SK-N-DZ (cell line): Measurements from ENCODE around the gene GAD1. TPM values are rescaled to one million over a fixed set of nuclear protein-coding genes. Genes with fewer than 3 reads are reported as not detected.

Source experiments
- DNase-seq: peaks from one replicate; pipeline ENCODE4 v3.0.0-alpha.2; 2015; ENCODE audit warnings: low spot score
- polyA plus RNA-seq, 2 experiments: library from polyadenylated mRNA; depleted of rRNA; stranded (reverse); fragments of >200 nt; gene quantifications; 2 replicates each; pipeline ENCODE4 v1.2.3, GENCODE V29; 2014

The GAD1 gene
- 0.34 TPM in 1 of 2 replicates, not detected in the other for polyA plus RNA-seq (2014; cell fraction: cytosol; rRNA removed)
- polyA plus RNA-seq (2014; cell fraction: nucleus; rRNA removed): not detected in 2 replicates

- no peak for DNase-seq
Observed at GRCh38 chr2:170816504-170817092, at the start of gene GAD1. Gene GAD1 (plus strand): TSS chr2:170816887. CDS start chr2:170818592, 1,705 bp downstream.

- peak; percentile 15 for DNase-seq
Observed at GRCh38 chr2:170770008-170770605, 46.6 kb upstream of the GAD1 start, which contains the start of gene ERICH2. Gene ERICH2 (plus strand): TSS chr2:170770378. CDS start chr2:170770682, 304 bp downstream.

- peak; percentile 19 for DNase-seq
Observed at GRCh38 chr2:170770606-170771420, 45.9 kb upstream of the GAD1 start.

GRCh38 chr2:170771421-170771937, 45.2 kb upstream of the GAD1 start:
- peak; percentile 5 for DNase-seq

- no peak for DNase-seq
Observed at GRCh38 chr2:170772295-170772694, 44.4 kb upstream of the GAD1 start.

- no peak for DNase-seq
Observed at GRCh38 chr2:170774074-170774473, 42.6 kb upstream of the GAD1 start.

- no peak for DNase-seq
Observed at GRCh38 chr2:170778900-170779299, 37.8 kb upstream of the GAD1 start.

- no peak for DNase-seq
Observed at GRCh38 chr2:170779304-170779703, 37.4 kb upstream of the GAD1 start.

- no peak for DNase-seq
Observed at GRCh38 chr2:170782673-170783072, 34.0 kb upstream of the GAD1 start.

GRCh38 chr2:170783549-170783948, 33.1 kb upstream of the GAD1 start:
- DNase-seq: no peak

GRCh38 chr2:170798996-170799395, 17.7 kb upstream of the GAD1 start:
- DNase-seq: no peak

- DNase-seq: no peak
Observed at GRCh38 chr2:170806548-170806947, 10.1 kb upstream of the GAD1 start.

- DNase-seq: peak; percentile 73
Observed at GRCh38 chr2:170812710-170813600, 3.7 kb upstream of the GAD1 start.

GRCh38 chr2:170813611-170814532, 2.8 kb upstream of the GAD1 start:
- DNase-seq: no peak

GRCh38 chr2:170814533-170815230, 2.0 kb upstream of the GAD1 start:
- no peak for DNase-seq

- DNase-seq: no peak
Observed at GRCh38 chr2:170815311-170815710, 1.4 kb upstream of the GAD1 start.

- peak; percentile 56 for DNase-seq
Observed at GRCh38 chr2:170815746-170816503, 762 bp upstream of the GAD1 start.
